IPS-NIHi7 (cell line): ENCODE data around the gene FBXW11.

Experiments used
- DNase-seq: peaks from one replicate; pipeline ENCODE4 v3.0.0; 2012; ENCODE audit warnings: mixed read lengths; ENCODE audit errors: extremely low spot score

FBXW11 gene

DNA sequence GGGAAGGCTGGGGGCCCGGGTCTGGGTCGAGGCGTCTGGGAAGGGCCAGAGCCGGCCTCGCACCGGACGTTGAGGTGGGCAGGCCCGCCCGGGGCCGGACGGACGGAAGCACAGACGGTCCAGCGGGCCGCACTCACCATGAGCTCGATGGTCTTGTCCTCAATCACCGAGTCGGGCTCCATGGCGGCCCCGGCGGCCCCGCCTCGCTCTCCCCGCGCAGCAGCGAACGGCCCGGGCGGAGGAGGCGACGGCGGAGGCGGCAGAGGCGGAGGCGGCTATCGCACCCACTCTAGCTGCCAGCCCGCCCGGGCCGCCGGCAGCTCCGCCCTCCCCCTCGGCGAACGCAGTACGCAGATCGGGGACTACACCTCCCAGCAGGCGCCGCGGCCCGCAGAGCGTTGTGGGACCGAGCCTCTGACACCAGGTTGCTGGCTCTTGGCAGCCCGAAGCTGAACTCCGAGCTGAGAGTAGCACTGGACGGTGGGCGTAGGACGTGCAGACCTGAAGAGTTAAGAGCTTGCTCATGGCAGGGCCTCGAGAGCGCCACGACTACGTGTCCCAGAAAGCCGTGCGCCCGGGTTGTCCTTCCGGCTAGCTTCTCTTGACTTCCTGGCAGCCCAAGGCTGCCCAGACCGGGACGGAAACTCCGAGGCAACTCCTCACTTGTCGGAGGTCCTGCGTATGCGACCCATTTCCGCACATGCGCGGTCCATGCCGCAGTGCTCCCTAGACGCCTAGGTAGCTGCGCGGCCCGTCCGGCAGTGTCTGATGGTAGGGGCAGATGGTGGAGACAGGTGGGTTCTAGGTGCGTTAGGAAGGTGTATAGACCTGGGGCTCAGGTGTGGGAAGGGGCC, at the start of gene FBXW11:
FBXW11 (minus strand) TSS at position 318 of the 854 bp plus-strand sequence; CDS start at position 182, 136 bp downstream.
- DNase-seq, result peak; percentile 94

- no peak for DNase-seq
Measured at GRCh38 chr5:172055996-172056395, 49.6 kb upstream of the FBXW11 start.

DNA sequence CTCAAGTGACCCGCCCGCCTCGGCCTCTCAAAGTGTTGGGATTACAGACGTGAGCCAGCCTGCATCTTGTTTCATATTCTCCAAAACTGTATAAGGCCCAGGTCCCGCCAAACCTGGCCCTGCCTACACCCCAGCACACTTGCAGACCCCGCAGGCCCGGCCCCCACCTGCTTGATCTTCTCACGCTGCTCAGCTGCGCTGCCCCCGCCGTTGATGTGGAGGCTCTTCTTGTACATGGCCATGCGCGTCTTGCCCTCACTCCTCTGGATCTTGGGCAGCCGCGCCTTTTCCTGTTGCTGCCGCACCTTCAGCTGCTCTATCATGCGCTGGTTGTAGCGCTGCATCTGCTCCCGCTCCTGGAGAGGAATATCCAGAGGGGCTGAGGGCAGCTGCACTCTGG, 49.0 kb upstream of the FBXW11 start:
- DNase-seq, result no peak

- DNase-seq, result no peak
Measured at GRCh38 chr5:172054611-172055153, 48.2 kb upstream of the FBXW11 start.

GRCh38 chr5:172052450-172053236, 46.2 kb upstream of the FBXW11 start:
- DNase-seq, result no peak

GRCh38 chr5:172051643-172052339, 45.4 kb upstream of the FBXW11 start:
- DNase-seq, result no peak

DNA sequence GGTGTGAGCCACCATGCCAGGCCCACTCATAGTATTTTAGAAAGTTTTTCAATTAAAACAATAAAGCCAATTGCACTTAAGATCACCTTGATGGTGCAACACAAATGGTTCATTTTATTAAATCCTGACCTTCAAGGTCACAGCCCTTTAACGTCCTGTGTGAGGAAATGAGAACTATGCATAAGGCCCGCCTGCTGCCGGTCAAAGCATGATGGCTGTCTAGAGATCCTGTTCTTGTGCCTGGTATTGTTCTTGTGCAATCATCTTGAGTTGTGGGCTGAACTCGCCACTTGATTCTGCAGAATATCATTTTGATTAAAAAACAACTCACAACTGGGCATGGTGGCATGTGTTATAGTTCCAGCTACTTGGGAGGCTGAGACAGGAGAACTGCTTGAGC, 43.6 kb upstream of the FBXW11 start:
- DNase-seq, result no peak

GRCh38 chr5:172049226-172049796, 42.9 kb upstream of the FBXW11 start:
- peak; percentile 14 for DNase-seq

DNA sequence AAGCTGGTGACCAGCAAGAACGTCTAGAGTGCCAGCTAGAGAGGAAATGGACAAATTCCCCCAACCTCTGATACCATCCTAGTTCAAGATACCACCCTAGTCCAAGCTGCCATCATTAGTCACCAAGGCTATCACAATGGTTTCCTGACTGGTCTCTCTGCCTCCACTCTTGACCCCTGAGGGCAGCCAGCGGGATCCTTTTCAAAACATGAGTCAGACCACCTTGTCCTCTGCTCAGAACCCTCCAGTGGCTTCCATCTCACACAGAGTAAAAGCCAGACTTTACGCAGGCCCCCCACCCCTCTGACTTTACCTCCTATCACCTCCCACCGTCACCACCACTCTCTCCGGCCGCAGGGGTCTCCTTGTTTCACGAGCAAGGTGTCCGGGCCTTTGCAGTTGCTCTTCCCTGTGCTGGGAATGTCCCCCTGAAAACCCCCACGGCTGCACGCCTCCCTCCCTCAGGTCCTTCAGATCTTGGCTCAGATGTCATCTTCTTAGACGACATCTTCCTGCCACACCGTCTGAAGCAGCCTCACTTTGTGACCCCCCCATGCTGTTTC, 42.2 kb upstream of the FBXW11 start:
- DNase-seq, result peak; percentile 8

DNA sequence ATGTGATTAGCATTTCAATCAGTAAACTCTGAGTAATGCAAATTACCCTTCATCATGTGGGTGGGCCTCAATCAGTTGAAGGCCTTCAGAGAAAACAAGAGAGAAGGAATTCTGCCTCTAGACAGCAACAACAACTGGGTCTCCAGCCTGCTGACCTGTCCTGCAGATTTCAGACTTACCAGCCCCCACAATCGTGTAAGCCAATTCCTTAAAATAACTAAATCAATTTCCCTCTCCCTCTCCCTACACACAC, 41.7 kb upstream of the FBXW11 start:
- DNase-seq, result no peak

DNA sequence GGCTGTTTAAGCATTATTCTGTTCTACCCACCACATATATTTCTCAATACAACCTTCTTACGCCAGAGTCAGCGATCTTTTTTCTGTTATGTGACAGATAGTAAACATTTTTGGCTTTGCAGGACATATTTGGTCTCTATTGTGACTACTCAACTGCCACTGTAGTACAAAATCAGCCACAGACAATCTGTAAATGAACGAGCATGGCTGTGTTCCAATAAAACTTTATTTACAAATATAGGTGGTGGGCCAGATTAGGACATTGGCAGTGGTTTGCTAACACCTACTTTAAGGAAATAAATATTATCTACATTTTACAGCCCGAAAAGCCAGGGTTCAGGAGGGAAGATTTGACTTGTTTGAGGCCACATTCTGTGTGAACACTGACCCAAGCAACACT, 40.2 kb upstream of the FBXW11 start:
- no peak for DNase-seq

DNA sequence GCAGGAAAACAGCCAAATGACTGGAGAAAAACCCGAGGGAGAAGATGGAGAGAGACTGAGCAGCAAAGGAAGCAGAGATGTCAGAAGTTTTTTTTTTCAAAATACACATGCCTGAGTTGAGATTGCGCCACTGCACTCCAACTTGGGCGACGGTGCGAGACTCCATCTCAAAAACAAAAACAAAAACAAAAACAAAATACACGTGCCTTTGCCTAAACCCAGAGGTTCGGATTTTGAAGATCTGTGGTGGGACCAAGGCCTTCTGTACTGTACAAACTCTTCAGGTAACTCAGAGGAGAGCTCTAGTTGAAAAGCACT, 38.8 kb upstream of the FBXW11 start:
- no peak for DNase-seq

GRCh38 chr5:172044631-172045314, 38.3 kb upstream of the FBXW11 start:
- peak; percentile 60 for DNase-seq

DNA sequence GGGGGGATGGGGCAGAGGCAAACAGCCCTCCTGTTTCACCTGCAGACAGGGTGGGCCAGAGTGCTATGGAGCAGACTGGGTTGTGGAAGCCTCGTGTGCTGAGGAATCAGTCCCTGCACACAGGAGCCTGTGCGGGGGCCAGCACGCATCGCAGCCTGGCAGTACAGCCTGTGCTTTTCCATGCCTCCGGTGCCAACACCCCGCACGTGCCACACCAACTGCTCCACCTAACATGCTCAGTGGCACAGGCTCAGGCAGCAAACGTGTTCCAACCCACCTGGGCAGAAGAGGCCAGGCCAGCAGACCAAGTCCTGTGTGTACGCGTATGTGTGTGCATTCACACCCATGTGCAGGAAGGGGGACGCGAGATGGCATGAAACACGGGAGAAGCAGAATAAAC, 37.4 kb upstream of the FBXW11 start:
- DNase-seq, result no peak

DNA sequence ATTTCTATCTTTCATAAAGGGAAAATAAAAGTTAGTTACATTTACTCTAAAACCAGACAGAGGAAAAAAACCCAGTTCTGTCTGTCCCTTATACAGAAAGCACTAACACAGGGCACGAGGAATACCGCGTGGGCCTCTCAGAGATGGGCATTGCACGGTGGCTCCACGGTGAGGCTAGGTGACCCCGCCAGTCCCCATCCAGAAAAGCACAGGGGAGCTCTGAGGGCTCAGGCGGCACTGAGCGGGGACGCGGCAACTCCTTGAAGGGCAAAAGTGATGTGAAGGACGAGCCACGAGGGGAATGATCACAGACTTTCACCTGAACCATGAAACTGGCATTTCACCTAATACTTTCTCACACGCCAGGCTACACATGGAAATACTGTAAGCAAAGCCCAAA, 35.7 kb upstream of the FBXW11 start:
- DNase-seq, result no peak

GRCh38 chr5:172038167-172038566, 31.7 kb upstream of the FBXW11 start:
- no peak for DNase-seq

- no peak for DNase-seq
Measured at GRCh38 chr5:172035049-172035448, 28.6 kb upstream of the FBXW11 start.

DNA sequence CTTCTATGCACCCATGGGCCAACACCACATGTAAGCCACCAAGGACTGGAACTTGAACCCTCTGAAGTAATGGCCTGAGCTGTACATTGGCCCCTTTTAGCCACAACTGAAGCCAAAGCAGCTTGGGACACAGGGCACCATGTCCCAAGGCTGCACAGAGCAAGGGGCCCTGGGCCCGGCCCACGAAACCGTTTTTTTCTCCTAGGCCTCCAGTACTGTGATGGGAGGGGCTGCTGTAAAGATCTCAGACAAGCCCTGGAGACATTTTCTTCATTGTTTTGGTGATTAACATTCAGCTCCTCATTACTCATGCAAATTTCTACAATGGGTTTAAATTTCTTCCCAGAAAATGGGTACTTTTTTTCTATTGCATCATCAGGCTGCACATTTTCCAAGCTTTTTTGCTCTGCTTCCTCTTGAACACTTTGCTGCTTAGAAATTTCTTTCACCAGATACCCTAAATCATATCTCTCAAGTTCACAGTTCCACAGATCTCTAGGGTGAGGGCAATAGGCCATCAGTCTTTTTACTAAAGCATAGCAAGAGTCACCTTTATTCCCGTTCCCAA, 25.5 kb upstream of the FBXW11 start:
- DNase-seq, result no peak

GRCh38 chr5:172029876-172030275, 23.4 kb upstream of the FBXW11 start:
- DNase-seq, result no peak

DNA sequence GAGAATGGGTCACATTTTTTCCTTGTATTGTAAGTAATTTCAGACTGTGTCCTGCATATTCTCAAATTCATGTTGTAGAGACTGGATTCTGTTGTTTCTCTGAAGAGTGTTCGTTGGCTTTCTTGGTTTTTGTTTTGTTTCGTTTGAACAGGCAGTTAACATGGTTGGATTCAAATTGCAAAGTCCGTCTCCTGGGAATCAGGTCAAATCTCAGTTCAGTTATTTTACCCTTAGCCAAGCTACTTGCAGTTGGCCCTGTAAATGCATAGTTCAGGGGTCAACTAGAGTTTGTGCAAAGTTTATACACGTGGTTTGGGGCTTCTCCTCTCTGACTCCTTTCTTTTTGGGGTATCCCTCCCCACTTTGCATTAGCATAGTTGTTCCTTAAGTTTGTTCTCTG, 21.7 kb upstream of the FBXW11 start:
- no peak for DNase-seq
